Non-pigmented ciliary epithelial cell (primary cell): Measurements from ENCODE around the gene PKLR.

Source experiments
- DNase-seq: peaks from one replicate; pipeline ENCODE4 v3.0.0-alpha.2; 2010; ENCODE audit warnings: low read depth

PKLR gene

DNA sequence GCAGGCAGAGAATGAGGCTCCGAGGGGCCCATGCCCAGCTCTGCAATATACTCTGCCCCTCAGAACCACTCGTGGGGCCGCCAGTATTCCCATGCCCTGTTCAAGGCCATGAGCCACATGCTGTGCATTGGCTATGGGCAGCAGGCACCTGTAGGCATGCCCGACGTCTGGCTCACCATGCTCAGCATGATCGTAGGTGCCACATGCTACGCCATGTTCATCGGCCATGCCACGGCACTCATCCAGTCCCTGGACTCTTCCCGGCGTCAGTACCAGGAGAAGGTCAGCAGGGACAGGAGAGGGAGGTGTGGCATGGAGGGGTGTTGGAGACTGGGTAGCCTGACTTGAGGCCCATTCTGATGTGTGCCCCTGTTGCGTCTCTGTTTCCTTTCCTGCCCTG is 16.8 kb downstream of the PKLR start:
- DNase-seq, result no peak

DNA sequence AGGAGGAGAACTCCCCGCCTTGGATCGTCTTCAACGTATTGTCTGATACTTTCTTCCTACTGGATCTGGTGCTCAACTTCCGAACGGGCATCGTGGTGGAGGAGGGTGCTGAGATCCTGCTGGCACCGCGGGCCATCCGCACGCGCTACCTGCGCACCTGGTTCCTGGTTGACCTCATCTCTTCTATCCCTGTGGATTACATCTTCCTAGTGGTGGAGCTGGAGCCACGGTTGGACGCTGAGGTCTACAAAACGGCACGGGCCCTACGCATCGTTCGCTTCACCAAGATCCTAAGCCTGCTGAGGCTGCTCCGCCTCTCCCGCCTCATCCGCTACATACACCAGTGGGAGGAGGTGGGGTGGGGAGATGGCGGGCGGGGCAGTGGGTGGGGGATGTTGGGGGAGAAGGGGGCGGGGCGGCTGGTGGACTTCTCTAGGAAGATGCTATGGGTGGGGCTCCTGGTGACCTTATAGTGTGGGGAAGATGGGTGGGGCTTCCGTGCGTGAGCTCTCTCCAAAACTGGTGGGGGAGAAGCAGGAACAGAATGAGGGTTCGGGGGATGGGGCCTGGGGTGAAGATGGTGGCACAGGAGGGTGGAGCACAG is 18.6 kb downstream of the PKLR start:
- no peak for DNase-seq

DNA sequence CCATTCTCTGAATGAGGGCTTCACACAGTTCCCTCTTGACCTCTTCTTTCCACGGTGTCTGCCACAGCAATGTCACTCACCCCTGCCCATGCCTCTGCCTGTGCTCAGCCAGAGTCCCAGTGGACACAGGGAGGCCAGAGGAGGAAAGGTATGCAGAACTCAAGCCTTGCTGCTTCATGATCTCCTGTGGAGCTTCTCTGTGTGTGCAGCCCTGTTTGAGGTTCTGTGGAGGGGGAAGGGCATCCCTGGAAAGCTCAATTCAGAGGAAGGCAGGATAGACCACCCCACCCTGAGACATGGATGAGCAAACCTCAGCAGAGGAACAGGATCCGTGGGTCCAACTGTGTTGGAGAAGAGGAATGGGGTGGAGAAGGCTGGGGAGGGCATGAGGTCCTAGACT is 22.0 kb downstream of the PKLR start:
- DNase-seq, result no peak

DNA sequence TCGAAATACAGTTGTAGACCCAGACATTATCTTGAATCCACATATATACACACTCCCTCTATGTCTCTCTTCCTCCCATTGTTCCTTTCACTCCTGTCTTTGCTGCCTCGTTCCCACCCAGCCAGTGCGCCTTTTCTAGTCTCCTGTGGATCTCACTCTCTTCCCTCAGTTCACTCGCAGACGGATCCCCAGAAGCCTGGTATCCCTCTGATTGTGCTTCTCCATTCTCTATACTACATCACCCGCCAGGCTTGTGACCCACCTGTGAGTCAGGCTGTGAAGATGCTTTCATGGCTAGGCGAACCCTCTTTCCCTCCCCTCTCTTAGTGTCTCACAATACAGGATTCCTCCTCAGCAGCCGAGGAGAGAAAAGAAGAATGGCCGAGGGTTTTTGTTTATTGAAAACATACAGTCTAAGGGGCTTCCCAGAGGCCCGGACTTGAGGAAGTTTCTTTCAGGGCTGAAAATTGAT is 22.5 kb downstream of the PKLR start:
- DNase-seq, result no peak

DNA sequence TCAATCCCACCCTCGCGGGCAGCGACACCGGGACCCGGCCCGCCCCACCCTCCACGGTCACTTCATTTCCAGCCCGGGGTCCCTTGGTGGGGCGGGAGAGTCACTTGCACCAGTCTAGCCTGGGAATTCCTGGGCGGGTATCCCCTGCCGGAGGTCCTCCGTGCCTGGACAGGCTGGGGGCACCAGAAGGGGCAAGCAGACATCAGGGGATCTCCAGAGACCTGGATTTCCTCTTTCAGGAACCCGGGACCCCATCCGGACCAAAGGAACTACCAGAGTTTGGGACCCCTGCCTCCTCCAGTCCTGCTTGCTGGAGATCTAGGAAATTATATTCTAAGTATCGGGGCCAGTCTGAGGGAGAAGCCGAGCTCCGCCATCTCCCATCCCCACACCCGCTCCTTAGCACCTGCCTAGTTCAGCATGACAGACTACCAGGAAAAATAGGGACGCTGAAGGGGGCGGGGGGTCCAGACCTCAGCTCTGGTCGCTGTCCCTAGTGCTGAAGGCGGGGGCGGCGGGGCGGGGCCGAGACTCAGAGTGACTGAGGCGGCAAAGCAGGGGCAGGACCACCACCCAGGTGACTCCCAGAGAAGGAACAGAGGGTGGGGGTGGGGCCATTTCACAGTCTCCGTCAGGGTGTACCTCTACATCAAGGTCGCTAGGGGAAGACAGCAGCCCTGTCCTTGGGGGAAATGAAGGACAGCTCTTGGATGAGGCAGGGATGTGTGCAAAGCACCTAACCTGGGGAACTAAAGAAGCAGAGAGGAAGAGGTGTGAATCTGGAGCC is 23.1 kb downstream of the PKLR start:
- no peak for DNase-seq

DNA sequence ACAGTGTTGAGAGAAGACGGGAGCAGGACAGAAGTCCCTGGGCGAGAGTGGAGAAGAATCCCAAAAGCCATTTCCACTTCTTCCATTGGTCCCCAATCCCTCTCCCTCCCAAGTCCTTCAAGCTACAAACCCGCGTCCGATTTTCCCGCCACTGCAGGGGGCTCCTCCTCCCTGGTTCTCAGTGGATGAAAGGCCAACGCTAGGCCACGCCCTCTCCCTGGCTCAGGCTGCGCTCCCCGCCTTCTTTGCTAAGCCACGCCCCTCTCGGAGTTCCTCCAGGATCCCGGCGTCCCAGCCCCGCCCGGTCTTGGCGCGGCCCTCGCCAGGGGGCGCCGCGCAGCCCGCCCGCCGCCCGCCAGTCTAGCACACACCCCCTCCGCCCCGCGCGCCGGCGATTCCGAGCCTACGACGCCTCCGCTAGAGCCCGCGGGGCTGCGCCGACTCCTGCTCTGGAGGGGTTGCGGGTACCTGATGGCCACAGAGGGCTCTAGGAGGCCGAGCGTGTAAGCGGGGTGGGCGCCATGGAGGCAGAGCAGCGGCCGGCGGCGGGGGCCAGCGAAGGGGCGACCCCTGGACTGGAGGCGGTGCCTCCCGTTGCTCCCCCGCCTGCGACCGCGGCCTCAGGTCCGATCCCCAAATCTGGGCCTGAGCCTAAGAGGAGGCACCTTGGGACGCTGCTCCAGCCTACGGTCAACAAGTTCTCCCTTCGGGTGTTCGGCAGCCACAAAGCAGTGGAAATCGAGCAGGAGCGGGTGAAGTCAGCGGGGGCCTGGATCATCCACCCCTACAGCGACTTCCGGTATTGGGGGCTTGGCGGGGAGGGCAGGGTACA is 24.0 kb downstream of the PKLR start, which contains the start of gene HCN3:
Gene HCN3, plus strand, starts transcription at position 394 of the 832 bp plus-strand sequence. Its CDS starts 128 bp downstream, at position 522.
- DNase-seq, result peak; percentile 68

DNA sequence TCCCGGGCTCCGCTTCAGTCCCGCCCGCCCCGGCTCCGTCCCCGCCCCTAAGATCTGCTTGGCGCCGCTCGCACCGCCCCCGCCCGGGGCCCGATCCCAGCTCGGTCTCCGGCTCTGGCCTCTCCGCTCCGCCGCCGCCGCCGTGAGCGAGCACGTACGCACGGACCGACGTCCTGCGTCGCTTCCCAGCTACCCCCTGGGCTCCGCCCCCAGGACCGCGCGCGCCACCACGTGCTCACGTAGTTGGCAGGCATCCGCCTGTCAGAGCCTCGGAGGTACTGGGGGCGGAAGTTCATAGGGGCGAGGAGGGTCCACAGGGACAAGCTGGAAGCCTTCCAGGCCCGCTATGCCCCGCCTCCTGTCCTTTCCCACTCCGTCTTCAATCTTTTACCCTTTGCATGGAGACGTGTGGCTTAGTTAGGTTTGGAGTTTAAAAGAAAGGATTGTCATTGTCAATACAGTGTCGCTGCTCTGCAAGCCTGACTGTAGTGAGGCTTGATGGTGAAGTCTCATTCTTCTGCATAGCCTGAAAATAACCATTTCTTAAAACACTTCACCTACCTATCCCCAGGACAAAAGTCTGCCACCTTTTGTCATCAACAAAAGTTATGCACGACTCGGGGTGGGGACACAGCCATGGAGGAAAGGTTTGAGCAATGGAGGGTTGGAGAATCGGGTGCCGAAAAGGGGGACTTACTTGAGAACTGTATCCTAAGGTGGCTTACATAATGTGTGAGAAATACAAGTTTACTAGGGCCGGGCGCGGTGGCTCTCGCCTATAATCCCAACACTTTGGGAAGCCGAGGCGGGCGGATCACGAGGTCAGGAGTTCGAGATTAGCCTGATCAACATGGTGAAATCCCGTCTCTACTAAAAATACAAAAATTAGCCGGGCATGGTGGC is 27.6 kb downstream of the PKLR start, which contains the start of gene CLK2:
Gene CLK2, minus strand, starts transcription at position 162 of the 903 bp plus-strand sequence. CDS start 2,527 bp downstream, outside the sequence.
- DNase-seq, result no peak

DNA sequence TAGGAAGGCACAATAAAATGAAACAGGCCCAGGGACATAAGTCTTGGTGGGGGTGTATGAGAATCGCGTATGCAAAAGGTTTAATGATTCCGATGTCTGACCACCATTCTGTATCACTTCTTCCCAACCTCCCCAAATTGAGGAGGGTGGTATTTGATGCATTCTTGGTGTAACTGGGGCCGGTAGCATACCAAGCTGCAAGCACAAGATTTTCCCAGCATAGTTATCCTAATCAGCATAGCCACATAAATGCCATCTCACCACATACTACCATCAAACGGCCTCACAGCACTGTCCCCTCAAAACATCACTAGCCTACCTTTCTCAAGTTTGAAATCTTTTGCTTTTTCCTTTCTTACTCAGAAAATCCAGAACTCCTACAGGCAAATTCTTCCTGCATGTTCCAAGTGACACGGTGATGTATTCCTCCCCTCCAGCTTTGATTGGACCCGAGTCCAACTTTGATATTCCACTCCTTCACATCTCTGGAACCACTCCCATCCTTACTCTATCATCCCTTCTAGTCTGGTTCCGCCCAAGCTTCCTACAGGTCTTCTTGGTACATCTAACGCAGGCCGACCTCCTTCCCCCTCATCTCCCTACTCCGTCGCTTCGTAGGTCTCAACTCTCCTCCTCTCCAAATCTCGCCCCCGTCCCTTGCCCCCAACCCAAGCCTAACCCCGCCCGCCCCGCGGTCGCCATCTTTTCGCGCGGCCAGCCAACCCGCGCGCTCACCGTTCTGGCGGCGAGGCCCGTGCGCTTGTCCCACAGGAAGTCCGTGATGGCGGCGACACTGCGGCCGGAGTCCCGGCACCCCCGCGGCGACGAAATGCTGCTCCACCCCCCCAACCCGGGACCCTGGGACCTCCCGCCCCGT is 28.5 kb downstream of the PKLR start:
- no peak for DNase-seq

DNA sequence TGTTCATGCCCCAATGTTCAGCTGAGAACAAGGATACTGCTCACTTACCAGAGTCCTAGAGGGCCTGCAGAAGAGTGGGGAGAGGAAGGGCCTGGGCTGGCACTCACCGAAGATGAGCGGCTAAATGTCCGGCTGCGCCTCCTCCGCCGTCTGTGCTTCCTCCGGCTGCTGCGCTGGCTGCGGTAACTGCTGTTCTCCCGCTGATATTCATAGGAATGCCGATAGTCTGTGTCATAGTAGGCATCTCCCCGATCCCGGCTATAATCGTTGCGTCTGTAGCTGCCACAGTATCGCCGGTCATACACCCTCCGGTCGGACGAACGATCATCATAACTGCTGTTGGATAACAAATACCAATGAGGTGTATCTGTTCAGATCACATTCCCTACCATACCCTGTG is 31.9 kb downstream of the PKLR start:
- no peak for DNase-seq

DNA sequence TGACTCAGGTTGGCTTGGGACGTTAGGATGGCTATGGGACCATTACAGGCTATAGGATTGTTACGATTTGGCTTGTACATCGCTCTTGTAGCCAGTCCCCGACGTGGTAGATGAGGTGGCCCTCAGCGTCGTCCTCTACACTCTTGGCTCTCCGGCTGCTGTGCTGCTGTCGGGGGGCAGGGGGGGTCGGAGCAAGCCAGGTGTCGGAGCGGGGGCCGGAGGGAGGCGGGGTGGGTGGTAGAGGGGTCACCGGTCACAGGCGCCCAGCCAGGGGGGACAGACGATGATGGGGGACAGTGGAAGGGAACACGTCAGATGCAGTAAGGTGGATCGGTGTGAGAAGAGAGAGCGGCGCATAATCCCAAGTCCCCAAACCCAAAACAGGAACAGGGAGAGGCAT is 32.6 kb downstream of the PKLR start:
- no peak for DNase-seq

DNA sequence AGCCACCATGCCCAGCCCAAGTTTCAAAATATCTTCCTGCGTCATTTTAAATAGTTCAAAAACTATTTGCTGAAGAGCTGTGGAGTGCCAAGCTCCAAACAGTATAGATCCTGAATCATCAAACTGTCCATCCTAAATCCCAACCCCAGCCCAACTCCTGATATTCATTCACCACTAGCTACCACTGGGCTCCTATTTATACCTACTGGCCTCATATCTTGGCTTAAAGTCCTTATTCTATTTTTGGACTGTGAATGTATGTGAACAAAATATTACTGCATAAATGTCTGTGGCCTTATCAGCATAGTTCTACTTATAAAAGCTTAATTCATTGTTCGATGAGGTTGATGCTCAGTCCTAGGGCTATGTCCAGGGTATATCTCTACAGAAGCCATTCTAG is 33.9 kb downstream of the PKLR start:
- no peak for DNase-seq

DNA sequence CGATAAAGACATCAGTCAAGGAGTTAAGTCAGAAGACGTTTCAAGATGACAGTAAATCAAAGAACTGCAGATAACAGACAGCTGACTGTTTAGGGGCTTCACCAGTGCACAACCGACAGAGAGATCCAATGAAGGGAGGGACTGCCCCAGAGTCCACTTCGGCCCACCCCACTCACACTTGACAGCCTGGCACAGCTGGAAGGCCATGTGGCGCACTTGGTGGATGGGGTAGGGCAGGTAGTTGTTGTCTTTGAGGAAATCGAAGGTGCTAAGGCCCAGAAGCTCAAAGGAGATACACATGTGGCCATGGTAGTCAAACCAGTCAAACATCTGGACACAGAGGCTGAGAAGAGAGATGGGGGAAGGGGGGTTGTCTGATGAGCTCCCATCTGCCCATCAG is 34.7 kb downstream of the PKLR start:
- no peak for DNase-seq

DNA sequence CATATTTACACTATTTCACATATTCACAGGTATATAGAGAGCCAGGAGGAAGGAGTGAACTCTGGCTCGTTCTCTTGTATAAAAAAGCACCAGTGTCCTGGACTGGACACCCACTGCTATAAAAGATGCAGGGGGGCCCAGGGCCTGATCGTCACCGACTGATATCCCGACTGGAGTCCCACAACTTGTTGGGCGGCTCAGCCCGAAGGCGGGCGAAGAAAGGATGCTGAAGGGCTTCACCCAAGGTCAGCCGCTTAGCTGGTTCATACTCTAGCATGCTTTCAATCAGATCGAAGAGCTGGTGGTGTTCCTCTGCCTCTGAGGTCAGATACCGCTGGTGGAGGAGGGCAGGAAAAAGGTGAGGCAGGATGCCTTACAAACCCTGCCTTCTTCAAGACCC is 38.2 kb downstream of the PKLR start:
- DNase-seq, result no peak

DNA sequence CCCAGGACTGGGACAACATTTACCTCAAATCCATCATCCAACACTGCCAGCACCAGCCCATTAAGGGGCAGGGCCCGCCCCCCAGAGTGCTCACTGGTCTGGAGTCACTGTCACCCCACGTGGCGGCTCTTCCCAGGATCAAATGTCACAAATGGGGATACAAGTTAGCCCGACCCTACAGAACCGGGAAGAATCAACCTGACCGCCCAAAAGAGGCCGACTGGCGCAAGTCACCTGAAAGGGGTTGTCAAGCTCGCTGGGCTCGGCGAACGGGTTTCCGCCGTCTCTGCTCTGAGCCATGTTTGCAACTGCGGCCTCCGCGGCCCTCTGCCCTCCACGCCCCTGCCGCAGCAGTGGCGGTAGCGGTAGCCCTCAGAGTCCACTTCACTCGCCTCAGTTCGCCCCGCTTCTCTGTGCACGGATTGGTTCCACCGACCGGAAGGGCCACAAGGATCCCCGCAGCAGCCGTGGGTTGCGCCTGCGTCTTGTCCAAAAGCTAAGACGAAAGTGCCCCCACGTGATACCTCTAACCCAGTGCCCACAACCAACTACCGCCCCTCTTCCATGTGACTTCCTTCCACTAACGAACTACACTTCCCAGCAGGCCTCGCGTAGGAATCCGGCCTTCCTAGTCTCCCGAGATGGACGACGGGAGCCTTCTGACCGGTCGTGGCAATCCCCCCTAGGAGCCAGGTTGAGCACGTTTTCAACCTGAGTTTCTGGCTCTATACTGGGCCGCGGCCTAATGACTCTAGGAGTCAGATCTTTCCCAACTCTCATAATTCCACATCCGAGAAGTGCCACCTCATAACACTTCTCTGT is 39.2 kb downstream of the PKLR start, which contains the start of gene SCAMP3:
Gene SCAMP3, minus strand, starts transcription at position 509 of the 822 bp plus-strand sequence. Its CDS starts 209 bp downstream, at position 300.
- peak; percentile 98 for DNase-seq

DNA sequence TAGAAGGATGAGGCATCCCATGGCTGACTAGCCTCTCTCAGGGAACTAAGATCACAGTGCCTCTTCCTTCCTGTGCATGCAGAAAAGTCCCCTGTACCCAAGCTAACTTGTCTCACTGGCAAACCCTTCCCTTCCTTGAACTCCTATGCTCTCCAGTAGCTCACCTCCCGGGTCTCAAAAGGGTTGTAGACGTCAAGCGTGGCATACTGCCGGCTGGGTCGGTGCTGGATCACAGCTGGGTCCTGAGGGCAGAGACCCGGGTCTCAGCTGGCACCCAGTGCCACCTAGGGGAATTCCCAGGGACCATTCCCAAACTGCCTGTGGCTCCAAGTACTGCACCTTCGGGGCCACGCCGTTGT is 39.8 kb downstream of the PKLR start:
- no peak for DNase-seq

DNA sequence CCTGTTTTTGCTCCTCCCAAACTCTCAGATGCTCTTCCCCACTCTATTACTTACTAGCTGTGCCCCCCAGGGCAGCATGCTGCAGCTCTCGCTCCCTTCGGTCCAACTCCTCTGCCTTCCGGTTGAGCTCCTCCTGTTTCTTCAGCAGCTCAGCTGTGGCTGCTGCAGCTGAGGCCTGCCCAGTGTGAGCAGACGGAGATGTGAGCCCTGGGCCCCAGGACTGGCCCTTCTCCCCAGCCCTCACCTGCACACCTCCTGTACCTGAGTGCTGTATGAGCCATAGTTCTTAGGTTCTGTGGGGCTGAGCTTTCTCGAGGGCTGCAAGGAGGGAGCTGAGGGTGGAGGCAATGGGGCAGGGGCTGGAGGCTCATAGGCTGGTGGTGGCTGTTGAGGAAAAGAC is 41.0 kb downstream of the PKLR start:
- no peak for DNase-seq

DNA sequence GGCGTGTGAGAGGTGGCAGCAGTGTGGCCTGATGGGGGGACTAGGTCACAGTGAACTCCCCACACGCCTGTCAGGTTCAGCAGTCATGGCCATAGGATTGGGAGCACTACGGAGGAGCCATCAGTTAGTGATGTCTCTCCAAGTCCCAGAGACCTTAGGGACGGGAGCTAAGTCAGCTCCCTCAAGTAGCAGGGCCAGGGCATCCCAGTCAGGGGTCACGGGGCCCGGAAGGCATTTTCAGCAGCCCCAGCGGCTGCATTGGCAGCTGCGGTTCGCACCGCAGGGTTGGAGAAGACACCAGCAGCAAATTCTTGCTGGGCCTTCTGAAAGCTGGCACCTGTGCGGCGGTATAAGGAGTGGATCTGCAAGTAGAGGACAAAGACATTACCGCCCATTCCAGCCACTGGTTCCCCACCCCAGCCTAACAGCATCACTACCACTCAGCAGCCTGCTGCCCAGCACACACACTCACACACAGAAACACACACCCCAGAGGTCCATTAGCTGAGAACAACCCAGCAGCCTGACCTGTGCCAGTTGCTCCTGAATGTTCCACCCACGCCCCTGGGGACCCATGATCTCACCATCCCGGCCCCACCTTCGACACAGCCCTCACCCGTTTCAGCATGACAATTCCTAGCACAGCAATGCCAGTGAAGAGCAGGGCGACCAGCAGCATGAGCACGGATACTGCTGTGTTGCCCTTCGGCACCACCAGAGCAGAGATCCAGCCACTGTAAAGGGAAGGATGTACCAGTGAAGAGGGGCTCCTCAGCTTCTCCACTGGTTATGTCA is 45.0 kb downstream of the PKLR start:
- DNase-seq, result no peak

DNA sequence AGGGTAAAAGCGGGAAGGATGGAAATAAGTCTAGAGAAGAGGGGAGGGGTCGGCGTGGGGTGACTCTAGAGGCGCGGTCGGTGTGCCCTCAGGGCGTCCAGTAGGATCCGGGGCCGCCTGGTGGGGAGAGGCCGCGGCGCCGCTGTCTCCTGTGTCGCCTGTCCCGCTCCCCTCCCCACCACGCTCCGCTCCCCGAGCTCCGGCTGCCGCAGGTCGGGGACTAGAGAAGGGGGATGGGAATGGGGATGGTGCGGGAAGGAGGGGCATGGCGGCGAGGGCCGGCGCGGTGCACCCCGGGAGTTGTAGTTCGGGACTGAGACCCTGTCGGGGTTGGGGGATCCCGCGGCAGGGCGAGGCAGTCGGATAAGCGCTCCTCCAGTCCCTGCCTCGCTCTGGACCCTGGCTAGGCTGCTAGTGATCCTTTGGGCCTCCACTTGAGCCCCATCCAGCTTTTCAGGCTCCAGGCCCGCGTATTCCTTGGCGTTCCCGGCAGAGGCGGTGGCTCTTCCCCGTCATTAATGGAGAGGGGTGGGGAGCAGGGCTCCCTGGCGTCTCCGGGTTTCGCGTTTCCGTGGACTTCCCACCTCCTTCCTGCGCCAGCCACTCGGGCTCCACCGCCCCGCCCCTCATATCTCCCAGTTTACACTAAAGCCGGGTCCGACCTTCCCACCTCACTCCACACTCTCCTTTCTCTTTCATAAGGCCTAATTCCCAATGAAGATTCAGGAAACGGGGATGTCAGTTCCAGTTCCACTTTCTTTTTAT is 45.8 kb downstream of the PKLR start, which contains the start of gene ENTREP3:
Gene ENTREP3, minus strand, starts transcription at position 241 of the 765 bp plus-strand sequence. CDS start 606 bp downstream, outside the sequence.
- DNase-seq, result no peak
